HCEC 1CT (cell line): ENCODE measurements around the gene CDH18.
A peak's percentile ranks its signal among the peaks of the same experiment; 100 is the strongest.

ENCODE experiments used
- DNase-seq: peaks from one replicate; pipeline ENCODE4 v3.0.0-alpha.2; 2017

The CDH18 gene

GRCh38 chr5:19713740-19714139 lies 274.3 kb downstream of the CDH18 start:
- no peak for DNase-seq

GRCh38 chr5:19709403-19709802 lies 278.6 kb downstream of the CDH18 start:
- no peak for DNase-seq

DNA sequence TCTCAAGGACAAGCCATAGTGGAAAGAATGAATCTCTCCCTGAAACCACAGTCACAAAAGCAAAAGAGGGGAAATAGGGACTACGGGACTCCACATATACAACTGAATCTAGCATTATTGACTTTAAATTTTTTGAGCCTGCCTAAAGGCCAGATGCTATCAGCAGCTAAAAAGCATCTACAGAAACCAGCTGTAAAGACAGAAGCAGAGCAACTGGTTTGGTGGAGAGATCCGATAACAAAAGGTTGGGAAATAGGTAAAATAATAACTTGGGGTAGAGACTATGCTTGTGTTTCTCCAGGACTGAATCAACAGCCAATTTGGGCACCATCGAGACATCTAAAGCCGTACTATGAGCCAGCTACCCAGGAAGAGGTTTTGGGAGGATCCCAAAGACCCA lies 281.2 kb downstream of the CDH18 start:
- no peak for DNase-seq

DNA sequence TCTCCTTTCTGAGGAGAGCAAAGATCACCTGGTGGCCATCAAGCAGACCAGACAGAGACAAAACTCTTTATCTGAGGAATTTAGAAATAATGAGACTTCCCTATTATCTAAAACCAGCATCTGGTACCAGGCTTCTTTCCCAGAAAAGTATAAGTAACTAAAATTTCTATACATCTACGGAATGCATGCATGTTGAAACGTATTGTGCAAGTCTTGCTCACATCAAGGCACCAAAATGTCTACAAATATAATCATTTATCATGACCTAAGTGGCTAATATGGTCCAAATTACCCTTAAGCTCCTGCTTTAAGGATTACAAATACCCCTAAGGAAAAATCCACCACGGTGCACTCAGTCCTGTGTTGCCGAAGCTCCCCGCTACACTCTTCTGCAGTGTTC lies 286.3 kb downstream of the CDH18 start:
- DNase-seq: no peak

DNA sequence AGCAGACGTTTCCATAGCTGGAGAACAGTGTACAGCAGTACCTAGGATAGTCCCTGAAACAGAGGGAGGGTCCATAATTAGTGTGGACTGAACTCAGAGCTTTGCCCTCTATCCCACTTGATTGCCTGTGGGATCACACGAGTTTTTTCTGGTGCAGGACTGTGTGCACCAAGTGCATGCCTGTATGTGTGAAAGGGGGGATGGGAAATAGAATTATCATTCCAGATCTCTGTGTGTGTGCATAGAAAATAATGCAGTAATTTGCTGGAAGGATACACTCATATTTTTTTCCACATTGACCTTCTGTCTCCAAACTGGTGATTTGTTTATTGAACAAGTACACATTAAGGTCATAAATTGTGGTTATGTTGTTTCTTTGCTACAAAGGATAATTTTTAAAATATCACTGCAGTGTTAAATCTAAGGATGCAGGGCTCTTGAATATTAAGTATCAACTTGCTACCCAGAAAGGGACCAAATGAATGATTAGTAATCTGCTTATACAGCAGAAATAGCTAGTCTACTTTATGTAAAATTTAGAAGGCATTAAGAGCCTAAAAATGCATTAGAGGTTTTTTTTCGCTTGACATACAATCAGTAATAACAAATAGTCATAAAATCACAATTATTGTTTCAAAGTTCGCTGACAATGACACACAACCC lies 292.9 kb downstream of the CDH18 start:
- no peak for DNase-seq

- no peak for DNase-seq
These were observed 297.0 kb downstream of the CDH18 start for GRCh38 chr5:19690978-19691377.

DNA sequence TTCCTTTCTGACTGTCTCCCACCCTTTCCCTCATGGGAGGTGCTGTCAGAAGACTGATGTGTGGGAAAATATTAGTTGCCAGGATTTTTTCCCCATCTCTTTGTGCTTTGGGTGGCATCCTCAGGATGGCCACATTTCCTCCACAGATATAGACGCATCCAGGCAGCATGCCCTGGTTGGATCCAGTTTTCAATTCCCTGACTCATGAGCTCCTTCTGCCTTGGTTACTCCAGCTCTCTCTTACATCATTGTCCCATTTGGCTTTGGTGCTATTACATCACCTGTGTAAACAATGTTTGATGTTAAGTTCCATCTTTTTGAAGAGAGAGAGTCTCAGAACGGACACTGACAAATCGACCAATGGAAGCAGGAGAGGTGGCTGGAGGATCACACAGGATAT lies 302.5 kb downstream of the CDH18 start:
- DNase-seq: no peak

DNA sequence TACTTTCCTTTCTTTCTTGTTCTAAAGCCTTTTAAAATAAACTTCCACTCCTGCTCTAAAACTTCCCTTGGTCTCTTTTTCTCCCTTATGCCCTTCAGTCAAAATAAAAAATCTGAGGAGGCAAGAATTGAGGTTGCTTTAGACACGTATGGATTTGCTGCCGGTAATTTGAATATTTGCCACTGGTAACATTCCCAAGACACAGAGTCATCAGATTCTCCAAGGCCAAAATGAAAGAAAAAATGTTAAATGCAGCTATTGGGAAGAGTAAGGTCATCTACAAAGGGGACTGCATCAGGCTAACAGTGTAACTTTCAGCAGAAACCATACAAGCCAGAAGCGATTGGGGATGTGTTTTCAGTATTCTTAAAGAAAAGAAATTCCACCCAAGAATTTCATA lies 311.1 kb downstream of the CDH18 start:
- peak; percentile 68 for DNase-seq

DNA sequence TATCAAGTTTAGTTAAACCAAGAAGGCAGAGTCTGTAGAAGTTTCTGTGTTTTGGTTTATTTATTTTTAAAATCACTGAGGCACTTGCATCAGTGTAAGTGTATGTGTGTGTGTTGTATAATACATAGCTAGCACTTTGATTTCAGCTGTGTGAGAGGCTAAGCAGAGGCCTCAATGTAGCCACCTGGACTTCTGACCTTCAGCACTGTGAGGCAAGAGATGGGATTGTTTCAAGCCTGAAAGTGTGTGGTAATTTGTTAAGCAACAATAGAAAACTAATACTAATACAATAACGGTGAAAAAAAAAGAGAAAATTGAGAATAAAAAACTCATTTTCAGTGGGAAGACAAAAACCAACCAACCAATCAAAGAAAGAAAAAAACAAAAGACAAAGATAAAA lies 327.3 kb downstream of the CDH18 start:
- peak; percentile 66 for DNase-seq

- DNase-seq: no peak
These were observed 332.4 kb downstream of the CDH18 start for GRCh38 chr5:19655627-19656026.

GRCh38 chr5:19638461-19638860 lies 349.5 kb downstream of the CDH18 start:
- no peak for DNase-seq

DNA sequence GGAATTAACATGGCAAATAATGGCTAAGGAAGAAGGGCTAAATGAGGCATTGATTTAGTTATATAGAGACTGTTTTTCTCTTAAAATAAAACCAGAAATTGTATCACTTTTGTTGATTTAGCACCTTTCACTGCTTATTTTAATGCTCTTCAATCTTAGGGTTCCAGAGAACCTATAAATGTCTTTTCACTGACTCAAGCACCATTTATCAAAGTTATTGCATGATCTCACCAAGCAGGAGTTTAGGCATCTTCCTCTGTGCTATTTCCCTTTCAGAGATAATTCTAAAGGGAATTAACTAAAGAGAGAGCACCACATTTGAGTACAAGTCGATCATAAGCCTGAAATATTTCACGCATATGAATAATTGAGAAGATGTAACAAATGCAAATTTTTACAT lies 357.1 kb downstream of the CDH18 start:
- DNase-seq: peak; percentile 30

DNA sequence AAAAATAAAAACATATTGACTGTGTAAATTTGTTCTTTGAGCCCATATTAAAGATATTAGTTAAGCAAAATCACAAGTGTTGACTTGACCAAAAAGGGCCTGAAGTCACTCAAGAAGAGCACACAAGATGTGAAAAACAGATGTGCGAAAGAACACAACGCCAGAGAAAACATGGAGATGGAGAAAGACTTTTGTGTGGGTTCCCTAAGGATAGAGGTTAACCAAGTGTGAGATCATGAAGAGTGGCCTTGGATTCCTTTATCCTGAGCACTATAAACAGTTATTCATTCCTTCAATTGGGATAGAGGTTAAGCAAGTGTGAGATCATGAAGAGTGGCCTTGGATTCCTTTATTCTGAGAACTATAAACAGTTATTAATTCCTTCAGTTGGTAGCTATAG lies 361.8 kb downstream of the CDH18 start:
- DNase-seq: peak; percentile 76

- DNase-seq: peak; percentile 10
These were observed 362.4 kb downstream of the CDH18 start for GRCh38 chr5:19625562-19625961.

DNA sequence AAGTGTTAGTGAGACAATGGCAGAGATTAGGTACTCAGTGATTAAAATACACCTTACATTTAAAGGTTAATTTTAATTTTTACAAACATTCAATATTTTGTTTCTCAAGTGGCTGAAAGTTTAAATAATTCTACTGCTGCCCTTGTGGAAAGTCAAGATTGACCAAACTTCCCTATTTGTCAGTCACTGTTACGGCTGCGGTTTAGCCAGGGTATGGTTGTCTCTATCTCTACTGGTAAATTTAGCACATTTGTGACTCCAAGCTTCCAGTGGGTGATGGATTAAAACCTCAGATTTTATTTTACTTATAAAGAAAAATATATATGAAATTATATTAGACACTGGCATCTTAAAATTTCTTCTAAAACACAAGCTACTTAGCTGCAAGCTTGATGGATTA lies 368.4 kb downstream of the CDH18 start:
- DNase-seq: no peak

GRCh38 chr5:19616701-19617215 lies 371.2 kb downstream of the CDH18 start:
- peak; percentile 59 for DNase-seq

GRCh38 chr5:19615661-19616060 lies 372.3 kb downstream of the CDH18 start:
- peak; percentile 81 for DNase-seq

DNA sequence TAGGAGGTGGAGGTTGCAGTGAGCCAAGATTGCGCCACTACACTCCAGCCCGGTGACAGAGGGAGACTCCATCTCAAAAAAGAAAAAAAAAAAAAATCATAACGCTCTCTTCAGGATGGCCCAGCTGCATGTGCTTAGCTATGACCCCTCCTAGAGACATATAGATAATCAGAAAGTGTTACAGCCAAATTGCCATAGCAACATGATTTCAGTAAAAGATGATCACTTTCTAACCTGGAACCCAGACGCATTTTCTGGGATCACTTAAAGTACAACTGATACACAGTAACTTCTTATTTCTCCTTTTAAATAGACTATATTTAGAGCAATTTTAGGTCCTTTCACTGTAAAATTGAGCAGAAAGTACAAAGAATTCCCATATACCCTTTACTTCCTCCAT lies 372.9 kb downstream of the CDH18 start:
- no peak for DNase-seq

DNA sequence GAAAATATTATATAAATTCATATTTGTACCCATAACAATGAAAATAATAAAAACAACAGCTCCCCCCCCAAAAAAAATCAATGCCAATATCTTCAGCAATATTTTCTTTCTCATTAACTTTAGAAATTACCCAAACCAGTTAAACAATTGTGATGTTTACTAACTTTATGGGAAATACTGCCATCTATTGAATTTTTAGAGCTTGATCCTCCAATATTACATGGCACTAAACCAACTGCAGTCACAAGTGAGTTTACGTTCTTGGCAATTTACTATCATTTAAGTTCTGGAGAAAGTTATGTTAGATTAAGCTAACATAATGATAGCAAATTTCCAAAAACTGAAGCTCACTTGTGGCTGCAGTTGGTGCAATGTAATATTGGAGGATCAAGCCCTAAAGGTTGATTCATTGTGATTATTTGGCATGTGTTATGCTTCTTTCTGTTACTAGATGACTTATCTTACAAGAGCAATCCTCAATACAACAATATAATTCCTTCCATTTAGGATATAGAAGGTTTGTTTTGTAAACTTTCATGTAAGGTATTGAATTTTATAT lies 379.5 kb downstream of the CDH18 start:
- peak; percentile 53 for DNase-seq

DNA sequence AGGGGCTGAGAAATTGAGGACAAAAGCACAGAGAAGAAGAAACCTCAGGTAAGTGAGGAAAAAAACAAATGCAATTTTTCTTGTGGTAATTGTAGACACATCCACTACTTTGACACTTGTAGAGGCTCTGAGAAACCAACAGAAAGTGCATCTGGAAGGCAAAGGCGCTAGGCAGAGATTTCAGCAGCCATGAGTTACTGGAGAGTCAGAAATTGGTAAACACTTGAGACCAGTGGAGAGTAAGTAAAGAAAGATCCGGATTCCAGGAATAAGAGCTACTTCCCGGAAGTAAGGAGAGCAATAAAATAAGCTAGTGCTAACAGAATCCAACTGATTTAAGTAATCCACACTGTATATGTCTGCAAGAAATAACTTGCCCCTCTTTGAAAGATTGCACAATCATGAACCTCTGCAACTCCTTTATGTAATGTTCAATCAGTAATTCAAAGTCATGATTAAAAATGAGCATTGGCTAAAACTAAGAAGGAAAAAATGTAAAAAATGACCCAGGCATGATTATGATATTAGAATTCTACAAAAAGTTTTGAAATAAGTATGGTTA lies 382.1 kb downstream of the CDH18 start:
- DNase-seq: peak; percentile 19

DNA sequence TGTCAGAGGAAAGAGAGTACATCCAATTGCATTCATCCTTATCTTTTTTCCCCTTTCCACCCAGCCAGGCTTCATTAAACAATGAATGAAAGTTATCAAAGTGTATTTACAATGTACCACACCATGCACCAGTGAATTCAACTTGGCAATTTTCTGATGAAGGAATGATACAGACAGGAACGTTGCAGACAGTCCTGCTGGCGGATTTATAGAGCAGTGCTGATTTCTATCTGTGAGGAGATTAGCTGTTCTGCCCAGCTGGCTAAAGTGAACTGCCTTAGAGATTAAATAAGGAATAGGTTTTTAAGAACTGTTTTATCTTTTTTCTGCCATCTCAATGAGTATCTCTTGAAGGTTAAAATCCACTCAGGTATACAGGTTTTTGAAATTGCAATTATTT lies 403.9 kb downstream of the CDH18 start:
- DNase-seq: no peak

DNA sequence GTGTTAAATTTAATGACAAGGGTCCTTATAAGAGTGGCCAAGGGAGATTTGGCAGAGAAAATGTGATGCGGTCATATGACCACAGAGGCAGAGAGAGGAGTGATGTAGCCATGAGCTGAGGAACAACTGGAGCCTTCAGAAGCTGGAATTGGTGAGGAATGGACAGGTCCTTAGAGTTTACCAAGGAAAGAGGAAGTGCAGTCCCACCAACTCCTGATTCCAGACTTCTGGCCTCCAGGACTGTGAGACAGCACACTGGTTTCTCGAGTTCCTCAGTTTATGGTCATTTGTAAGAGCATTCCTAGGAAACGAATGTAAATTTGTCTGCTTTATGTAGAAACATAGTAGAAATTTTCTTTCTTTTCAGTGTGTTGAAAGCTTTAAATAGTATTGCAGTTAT lies 410.1 kb downstream of the CDH18 start:
- DNase-seq: no peak

DNA sequence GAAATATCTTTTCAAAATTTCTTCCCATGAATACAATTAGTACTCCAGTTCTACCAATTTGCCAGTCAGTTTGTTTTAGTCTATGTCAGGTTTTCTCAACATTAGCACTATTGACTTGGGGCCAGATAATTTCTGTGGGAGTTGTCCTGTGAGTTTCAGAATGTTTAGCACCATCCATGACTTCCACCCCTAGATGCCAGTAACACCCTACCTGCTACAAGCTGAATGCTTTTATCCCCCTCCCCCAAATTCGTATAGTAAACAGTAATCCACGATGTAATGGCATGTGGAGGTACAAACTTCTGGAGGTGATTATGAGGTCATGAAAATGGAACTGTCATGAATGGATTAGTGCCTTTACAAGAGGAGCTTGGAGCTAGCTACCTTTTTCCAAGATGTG lies 420.0 kb downstream of the CDH18 start:
- no peak for DNase-seq

- no peak for DNase-seq
These were observed 422.5 kb downstream of the CDH18 start for GRCh38 chr5:19565466-19565865.

- peak; percentile 16 for DNase-seq
These were observed 424.0 kb downstream of the CDH18 start for GRCh38 chr5:19564036-19564435.
